Urothelium cell line (cell line): ENCODE measurements around the gene ACSF2.
"Not testable (repeated sequence)": the region's sequence is repeated elsewhere in the genome, so short reads cannot be mapped to it uniquely, and the experiment has no call there.

Source experiments
- DNase-seq: peaks from one replicate; pipeline ENCODE4 v3.0.0; 2011; ENCODE audit warnings: low spot score, mixed read lengths
- FAIRE-seq: peaks from 2 replicates; lab custom pipeline; 2011; peaks lifted over from hg19 to GRCh38; lab: Jason Lieb, UNC

ACSF2 gene

DNA sequence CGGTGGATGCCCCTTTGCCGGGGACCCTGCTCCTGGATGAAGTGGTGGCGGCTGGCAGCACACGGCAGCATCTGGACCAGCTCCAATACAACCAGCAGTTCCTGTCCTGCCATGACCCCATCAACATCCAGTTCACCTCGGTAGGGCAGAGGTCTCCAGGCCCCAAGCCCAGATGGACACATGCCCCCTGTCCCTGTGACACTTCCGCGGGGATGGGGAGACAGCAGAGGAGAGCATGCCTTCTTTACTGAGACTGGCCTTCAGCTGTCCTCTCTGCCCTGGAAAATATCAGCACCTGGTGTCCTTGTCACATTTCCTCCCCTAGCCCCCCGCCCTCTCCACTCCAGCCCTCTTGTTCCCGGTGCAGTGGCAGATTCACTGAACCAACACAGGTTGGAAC lies 36.4 kb downstream of the ACSF2 start:
- DNase-seq = no peak
- no peak for FAIRE-seq

DNA sequence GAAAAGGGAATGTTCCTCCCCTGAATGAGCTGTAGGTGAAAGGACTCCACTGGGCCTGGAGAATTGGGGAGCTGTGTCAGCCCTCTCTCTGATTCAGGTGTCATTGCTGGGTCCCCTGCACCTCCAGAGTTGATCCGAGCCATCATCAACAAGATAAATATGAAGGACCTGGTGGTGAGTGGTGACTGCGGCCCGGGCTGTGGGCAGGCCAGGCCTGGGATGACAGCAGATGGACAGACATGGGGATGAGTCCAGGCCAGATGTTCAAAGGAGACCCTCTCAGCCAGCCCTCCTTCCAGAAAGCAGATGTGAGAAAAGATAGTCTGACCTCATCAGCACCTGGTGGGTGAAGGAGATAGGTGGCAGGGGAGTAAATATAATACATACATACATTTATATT lies 38.1 kb downstream of the ACSF2 start:
- FAIRE-seq (no peak), DNase-seq (no peak)

DNA sequence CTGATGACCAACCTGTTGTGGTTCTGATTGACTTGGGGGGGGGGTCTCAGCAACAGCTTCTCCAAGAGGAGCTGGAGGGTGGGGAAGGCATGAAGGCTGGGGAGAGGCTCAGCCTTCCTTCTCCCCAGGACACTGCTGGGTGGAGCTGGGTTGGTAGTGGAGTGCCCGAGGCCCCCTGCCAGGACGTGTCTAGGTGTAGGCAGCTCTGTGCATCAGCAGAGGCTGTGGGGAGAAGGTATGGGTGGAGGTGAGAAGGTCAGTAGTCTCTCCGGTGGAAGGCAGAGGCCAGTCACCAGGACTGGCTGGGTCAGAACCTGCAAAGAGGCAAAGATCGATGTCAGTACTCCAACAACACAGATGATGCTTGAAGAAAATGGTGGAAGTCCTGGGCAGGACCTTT lies 38.7 kb downstream of the ACSF2 start:
- DNase-seq (no peak), FAIRE-seq (no peak)

DNA sequence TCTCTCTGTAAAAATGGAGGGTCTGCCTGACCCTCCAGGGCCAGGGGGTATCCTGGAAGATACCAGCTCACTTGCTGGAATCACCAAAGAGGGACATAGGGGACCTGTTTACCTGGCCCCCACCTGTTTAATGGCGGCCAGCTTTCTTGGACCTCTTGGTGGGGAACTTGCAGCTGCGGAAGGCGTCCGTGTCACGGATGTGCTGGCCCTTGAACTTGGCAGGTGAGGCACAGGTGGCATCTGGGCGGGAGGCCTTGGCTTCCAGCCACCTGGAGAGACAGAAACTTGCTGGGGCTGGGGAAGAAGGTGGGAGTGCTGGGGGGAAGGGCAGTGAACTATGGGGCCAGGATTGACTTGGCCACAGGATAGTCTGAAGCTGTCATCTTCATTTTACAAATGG lies 39.2 kb downstream of the ACSF2 start:
- no peak for FAIRE-seq
- no peak for DNase-seq

DNA sequence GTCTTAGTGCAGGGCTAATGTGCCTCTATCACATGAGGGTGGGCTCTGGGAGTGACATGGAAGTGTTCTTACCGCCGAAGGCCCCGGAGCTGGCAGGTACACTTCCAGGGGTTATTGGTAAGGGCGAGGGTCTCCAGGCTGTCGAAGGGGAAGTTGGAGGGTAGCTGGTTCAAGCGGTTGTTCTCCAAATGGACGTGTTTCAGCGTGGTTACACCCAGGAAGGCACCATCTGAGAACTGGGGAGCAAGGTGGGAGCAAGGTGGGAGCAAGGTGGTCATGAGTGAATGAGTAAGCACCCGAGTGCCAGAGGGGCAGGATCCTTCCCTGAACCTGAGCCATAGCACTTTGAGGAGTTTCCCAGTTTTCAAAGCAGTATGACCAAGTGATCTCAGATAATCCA lies 39.6 kb downstream of the ACSF2 start:
- FAIRE-seq (no peak), DNase-seq (no peak)

DNA sequence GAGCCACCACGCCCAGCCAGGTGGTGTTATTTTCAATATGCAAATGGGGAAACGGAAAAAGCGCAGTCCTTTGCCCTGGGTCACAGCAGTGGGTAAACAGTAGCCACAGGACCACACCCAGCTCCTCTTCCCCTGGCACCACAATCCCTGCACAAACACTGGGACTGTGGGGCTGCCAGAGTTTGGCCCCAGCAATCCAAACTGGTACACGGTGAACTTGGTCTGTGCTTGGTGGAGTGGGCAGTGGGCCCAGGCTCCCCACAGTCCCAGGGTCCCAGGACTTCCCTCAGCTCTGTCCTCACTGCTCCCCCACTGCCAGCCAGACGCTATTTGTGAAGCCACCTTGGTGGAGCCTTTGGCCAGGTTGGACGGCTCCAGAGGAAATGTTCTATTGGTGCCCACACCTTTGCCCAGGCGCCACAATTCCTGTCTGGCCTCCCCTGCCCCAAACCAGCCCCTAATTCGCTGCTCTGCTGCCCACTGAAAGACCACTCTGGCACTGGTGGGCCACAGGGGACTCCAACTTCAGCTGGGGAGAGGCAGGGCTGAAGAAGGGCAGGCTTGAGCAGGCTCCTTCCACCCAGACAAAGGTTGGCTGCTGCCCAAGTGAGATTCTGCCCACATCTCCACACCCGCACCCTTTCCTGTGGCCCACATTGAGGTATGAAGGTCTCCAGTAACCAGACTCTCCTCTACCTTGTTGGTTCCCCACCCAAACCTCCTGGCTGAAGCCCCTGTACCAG lies 40.5 kb downstream of the ACSF2 start:
- no peak for DNase-seq

DNA sequence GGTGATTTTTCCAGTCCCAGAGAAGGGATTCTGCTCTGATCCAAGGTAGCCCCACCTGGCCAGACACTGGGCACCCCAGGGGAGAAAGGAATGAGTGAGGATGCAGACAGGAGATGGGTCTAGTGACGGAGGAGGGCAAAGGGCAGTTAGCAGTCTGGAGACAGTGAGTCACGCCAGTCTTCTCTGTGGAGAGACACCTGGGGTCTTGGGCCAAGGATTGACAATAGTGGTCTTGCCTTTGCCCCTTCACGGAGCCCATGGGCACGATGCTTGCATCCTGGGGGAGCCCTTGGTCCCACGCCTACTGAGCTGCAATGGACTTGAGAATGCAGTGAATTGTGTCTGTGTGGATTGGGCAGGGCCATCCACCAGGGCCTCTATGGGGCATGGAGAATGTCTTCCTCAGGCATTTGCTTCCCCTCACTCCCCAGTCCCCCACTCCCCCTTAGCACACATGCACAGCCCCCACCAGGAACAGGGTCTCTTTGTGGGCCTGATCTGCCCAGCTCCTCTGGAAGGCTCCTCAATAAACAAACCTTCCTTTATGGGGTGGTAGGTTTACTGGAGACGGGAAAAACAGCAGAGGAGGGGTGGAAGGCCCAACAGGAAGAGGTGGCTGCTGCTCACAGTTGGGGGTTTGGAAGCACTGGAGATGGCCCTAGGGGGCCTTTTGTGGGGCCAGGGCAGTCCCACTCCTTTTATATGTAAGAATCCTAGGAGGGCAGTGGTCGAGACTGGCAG lies 41.3 kb downstream of the ACSF2 start:
- DNase-seq (no peak), FAIRE-seq (no peak)

More for the DNA sequence above, 40.5 kb downstream of the ACSF2 start:
- no peak for FAIRE-seq

DNA sequence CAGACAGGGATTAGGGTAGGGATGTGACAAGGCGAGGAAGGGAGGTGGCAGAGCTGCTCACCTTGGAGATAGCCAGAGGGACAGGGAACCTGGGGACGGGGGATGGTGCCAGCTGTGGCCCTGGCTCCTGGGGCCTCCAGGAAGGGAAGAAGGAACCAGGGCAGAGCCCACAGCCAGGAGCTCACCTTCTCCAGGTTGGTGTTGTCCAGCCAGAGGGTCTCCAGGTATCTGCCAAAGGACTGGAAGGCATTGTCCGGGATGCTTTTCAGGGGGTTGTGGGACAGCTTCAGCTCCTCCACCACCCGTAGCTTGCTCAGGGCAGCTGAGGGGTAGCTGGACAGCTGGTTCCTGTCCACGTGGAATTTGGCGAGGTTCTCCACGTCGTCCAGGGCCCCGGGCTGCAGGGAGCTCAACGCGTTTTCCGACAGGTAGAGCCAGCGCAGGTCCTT lies 41.9 kb downstream of the ACSF2 start:
- no peak for FAIRE-seq
- DNase-seq = no peak

DNA sequence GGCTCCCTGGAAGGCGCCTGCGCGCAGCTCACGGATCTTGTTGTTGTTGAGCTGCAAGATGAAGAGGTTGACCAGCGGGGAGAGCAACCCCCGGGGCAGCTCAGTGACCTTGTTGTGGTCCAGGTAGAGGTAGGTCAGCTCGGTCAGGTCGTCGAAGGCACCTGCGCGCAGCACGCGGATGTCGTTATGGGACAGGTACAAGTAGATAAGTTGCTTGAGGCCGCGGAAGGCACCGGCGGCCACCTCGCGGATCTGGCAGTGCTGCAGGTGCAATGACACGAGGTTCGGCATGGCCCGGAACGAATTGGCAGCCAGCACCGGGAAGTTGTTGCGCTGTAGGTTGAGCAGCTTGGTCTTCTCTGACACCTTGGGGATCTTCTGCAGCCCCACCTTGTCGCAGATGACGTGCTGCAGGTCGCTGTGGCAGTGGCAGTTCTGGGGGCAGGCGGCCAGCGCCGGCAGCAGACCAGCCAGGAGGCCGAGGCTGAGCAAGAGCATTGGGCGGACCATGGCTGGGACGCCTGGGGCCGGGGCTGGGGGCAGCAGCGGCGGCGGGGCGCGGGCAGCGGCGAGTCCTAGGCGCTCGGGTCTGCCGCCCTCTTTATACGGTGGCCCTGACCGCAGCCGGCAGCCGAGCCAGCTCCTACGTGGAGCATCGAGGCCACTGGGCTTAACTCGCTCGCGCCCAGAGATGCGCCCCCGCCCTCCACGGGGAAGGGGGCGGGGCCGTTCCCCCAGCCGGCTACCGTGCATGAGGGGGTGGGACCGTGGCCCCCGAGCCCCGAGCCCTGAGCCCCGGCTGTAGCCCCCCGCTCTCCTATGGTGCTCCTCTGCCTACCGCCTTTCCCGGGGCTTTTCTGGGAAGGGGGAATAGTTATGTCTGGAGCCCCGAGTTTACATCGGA lies 42.5 kb downstream of the ACSF2 start, which contains the start of gene CHAD:
CHAD (minus strand) TSS at position 577 of the 904 bp plus-strand sequence; CDS start at position 510, 67 bp downstream.
- DNase-seq (no peak), FAIRE-seq (no peak)

DNA sequence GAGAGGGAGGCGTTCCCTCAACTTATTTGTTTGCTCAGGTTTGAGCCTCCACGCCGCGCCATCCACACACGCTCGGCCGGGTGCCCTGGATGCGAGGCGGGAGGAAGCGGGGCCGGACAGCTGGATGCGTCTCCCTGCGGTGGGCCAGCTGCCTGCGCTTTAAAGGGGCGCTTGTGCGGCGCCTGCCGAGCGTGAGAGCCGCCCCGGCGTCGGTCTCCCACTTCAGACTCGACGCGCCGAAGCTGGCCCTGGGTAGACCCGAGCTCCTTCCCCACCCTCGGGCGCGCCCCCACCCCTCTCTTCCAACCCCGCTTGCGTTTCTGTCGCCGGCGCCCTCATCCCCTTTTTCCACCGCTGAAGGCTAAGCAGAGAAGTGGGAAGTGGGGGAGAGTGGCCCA lies 43.2 kb downstream of the ACSF2 start:
- FAIRE-seq = no peak
- no peak for DNase-seq

DNA sequence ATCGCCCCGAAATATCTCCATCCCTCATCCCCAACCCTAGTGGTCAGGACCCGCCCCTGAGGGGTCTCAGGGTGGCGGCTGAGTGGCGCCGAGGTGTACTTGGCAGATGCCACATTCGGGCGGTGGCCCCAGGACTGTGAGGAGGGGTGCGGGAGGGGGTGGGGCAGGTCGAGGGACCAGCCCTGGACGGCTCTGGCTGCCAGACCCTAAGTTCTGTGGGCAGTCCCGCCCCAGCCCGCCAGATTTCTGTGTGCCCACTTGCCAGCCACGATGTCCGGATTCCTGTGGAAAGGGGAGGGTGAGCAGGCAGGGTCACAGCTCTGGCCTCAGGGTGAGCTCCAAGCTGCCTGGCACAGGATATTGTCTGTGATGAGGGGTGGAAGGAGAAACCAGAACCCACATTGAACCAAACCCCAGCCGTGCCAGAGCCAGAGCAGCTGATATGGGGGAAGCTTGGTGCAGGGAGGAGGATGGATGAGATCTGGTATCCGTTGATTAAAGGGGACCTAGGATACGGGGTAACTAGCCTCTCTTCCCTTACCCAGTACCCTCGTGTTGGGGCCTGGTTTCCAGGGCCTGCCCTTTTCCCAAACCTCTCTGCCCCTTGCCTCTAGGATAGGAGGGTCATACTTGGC lies 43.8 kb downstream of the ACSF2 start:
- DNase-seq (no peak), FAIRE-seq (no peak)

DNA sequence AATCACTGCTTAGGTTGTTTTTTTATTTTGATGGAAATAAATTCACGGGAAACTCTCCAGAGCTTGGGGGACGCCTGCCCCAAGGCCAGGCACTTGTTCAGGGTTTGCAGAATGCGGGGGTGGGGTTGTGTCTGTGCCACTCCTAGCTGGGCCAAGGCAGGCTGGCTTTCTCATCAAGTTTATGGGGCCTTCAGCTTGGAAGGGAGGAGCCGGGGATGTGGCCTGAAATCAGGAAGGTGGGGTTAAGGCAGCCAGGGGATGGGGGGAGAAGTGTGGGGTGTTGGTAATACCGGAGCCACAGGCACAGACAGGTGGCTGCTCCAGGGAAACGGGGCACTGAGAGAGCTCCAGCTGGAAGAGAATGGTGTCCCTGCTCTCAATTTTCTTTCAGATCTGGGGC lies 44.4 kb downstream of the ACSF2 start:
- FAIRE-seq = no peak
- no peak for DNase-seq

DNA sequence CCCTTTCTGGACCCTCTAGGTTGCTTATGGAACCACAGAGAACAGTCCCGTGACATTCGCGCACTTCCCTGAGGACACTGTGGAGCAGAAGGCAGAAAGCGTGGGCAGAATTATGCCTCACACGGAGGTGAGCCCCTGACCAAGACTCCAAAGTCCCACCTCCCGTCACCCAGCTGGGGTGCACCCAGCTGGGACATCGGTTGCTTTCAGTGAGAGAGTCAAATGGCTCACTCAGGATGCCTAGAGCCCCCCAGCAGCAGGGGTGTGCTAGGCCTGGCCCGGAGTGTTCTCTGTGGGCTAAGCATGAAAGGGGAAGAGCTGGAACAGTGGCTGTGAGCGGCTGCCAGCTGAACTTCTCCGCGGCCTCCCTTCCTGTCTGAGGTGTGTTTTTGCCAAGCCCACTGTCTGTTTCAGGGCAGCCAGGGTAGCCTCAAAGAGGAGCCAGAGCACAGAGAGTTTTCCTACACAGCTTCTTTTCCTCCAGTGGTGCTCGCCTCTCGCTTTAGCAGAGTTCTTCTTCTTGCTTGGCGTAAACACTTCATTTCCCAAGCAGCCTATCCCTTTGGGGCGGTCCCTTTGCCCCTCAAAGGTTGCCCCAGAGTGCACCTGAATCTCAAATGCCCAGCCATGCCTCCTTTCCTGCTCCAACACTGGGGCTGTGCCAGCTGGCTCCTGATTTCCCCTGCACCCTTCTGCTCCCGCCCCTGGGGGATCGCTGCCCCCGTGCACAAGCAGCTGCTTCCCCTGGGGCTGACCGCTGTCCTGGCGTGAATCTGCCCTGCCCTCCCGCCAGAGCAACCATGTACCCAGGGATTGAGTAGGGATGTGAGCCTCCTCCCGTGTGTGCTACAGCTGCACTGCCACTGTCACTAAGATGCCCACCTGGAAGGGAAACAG lies 45.2 kb downstream of the ACSF2 start:
- FAIRE-seq (no peak), DNase-seq (no peak)

DNA sequence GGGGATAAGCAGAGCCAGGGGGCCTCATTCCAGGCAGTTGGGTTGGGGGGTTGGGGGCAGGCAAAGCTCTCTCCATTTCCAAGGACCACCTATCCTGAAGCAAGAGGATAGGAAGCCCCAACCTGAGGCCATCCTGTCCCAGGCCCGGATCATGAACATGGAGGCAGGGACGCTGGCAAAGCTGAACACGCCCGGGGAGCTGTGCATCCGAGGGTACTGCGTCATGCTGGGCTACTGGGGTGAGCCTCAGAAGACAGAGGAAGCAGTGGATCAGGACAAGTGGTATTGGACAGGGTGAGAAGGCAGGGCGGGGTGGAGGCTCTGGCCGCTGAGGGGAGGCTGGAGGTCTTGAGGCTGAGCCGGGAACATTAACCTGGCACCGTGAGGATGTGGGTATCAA lies 46.3 kb downstream of the ACSF2 start:
- FAIRE-seq (no peak), DNase-seq (no peak)

DNA sequence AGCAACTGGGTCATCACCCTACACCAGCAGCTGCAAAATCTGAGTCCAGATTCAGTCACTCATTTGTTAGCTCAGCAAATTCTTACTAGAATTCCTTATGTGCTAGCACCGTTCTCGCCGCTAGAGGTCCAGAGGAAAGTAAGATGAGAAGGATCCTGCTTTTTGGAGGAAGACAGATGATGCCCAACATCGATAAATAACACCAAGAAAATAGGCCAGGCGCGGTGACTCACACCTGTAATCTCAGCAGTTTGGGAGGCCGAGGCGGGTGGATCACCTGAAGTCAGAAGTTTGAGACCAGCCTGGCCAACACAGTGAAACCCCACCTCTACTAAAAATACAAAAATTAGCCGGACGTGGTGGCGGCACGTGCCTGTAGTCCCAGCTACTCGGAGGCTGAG lies 46.7 kb downstream of the ACSF2 start:
- peak; percentile 35 for DNase-seq
- FAIRE-seq = not testable (repeated sequence)

DNA sequence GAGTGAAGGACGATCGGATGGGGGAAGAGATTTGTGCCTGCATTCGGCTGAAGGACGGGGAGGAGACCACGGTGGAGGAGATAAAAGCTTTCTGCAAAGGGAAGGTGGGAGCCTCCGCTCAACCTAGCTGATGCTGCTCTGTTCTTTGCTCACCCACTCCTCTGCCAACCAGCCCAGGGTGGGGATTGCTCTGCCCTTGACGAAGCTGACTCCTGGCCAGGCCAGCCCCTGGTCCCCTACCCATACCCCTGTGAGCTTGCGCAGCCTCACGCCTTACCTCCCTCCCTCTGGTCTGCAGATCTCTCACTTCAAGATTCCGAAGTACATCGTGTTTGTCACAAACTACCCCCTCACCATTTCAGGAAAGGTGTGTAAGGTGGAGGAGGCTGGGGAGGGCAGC lies 47.9 kb downstream of the ACSF2 start:
- FAIRE-seq = no peak
- no peak for DNase-seq

DNA sequence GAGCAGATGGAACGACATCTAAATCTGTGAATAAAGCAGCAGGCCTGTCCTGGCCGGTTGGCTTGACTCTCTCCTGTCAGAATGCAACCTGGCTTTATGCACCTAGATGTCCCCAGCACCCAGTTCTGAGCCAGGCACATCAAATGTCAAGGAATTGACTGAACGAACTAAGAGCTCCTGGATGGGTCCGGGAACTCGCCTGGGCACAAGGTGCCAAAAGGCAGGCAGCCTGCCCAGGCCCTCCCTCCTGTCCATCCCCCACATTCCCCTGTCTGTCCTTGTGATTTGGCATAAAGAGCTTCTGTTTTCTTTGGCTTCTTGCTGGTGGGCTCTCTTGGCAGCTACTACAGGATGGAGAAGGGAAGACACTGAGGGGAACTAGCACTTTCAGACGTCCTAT lies 48.5 kb downstream of the ACSF2 start:
- FAIRE-seq (no peak), DNase-seq (no peak)

DNA sequence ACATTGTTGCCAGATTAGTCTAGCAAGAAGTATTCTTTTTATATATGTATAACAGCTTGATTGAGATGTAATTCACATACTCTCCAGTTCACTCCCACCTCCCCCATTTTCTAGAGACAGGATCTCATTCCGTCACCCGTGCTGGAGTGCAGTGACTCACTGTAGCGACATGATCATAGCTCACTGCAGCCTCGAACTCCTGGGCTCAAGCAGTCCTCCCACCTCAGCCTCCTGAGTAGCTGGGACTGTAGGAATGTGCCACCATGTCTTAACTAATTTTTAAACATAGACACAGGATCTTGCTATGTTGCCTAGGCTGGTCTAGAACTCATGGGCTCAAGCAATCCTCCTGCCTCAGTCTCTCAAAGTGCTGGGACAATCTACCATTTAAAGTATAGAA lies 49.3 kb downstream of the ACSF2 start:
- FAIRE-seq (no peak), DNase-seq (no peak)

DNA sequence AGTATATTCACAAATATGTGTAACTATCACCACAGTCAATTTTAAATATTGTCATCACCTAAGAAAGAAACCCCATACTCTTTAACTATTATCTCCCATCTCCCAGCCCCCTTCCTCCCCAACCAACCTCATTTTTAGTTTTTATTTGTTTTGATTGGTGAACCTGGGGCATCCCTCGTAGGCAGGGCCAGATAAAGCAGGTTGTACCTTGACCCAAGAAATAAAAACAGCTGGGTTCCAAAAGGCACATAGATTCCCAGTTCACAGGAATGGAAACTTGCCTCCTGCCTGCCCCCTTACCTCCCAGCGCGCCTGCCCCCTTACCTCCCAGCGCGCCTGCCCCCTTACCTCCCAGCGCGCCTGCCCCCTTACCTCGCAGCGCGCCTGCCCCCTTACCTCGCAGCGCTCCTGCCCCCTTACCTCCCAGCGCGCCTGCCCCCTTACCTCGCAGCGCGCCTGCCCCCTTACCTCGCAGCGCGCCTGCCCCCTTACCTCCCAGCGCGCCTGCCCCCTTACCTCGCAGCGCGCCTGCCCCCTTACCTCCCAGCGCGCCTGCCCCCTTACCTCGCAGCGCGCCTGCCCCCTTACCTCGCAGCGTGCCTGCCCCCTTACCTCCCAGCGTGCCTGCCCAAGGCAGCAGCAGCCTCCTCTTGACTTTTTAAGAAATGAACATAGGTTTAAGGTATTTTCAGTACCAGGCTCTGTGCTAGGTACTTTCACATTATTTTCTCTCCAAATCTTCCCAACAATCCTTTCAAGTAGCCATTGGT lies 49.9 kb downstream of the ACSF2 start:
- not testable (repeated sequence) for FAIRE-seq, DNase-seq
